Gastrocnemius medialis (tissue), 4 donors: ENCODE results near the gene RAD54L.

Source experiments
- CTCF ChIP-seq, 5 experiments: fragments of 450-650 bp in 3 of 5; fragments of 200-600 bp in 2 of 5; sonication (generic) in 2 of 5; IDR thresholded peaks in 4 of 5; conservative IDR thresholded peaks in 1 of 5; 1 replicate in 4 of 5; 2 replicates in 1 of 5; pipeline ENCODE4 v1.5.1; 2016 to 2019; ENCODE audit warnings: antibody characterized with exemption in 5 of 5, mild to moderate bottlenecking in 3 of 5, moderate library complexity in 3 of 5
- POLR2A ChIP-seq, 2 donors: fragments of 450-650 bp; IDR thresholded peaks; one replicate each; pipeline ENCODE4 v1.6.1; 2017; ENCODE audit warnings: antibody characterized with exemption in 2 of 2, mild to moderate bottlenecking in 2 of 2, moderate library complexity in 2 of 2

GRCh38 chr1:46211051-46211450 lies 36.5 kb upstream of the RAD54L start:
- TF ChIP-seq CTCF (IDR thresholded peaks at IDR 0.05 in 4 of 5, conservative IDR thresholded peaks at IDR 0.05 in 1 of 5) (no peak), POLR2A (IDR thresholded peaks at IDR 0.05) (no peak)
